Aorta (tissue), 5 donors: Measurements from ENCODE around the gene PNLIP. TPM values are rescaled to one million over a fixed set of nuclear protein-coding genes. Genes with fewer than 3 reads are reported as not detected.

Source experiments
- ATAC-seq: fragments of 200-7000 bp; cut with Tn5 transposase; one replicate; pipeline ENCODE4 v1.9.1; 2022; ENCODE audit warnings: moderate library complexity; ENCODE audit not compliant: low FRiP score
- DNase-seq, 2 donors: peaks; one replicate each; pipeline ENCODE4 v3.0.0-alpha.2; 2020
- H3K27ac ChIP-seq, 2 donors: one replicate each; pipeline ENCODE4 v1.5.1; 2013; ENCODE audit warnings: low read length in 2 of 2, mild to moderate bottlenecking in 2 of 2, moderate library complexity in 2 of 2, control low read depth in 1 of 2, inconsistent platforms in 1 of 2, low read depth in 1 of 2
- H3K27me3 ChIP-seq, 2 donors: one replicate each; pipeline ENCODE4 v1.6.1; 2013; ENCODE audit warnings: control low read depth in 1 of 2, low read length in 1 of 2, mild to moderate bottlenecking in 1 of 2, moderate library complexity in 1 of 2; ENCODE audit not compliant: insufficient read depth in 2 of 2, control insufficient read depth in 1 of 2
- H3K36me3 ChIP-seq, 2 donors: one replicate each; pipeline ENCODE4 v1.6.1; 2013; ENCODE audit warnings: control low read depth in 1 of 2, low read length in 1 of 2, mild to moderate bottlenecking in 1 of 2; ENCODE audit not compliant: insufficient read depth in 2 of 2, control insufficient read depth in 1 of 2
- H3K4me1 ChIP-seq, 2 donors: one replicate each; pipeline ENCODE4 v1.6.1; 2013; ENCODE audit warnings: low read length in 2 of 2, control low read depth in 1 of 2, mild to moderate bottlenecking in 1 of 2, moderate library complexity in 1 of 2; ENCODE audit not compliant: insufficient read depth in 2 of 2, control insufficient read depth in 1 of 2
- H3K4me3 ChIP-seq, 2 donors: one replicate each; pipeline ENCODE4 v1.5.1; 2013; ENCODE audit warnings: low read length in 2 of 2, control low read depth in 1 of 2, mild to moderate bottlenecking in 1 of 2
- H3K9me3 ChIP-seq: one replicate; pipeline ENCODE4 v1.6.1; 2013; ENCODE audit warnings: mild to moderate bottlenecking, low read length; ENCODE audit not compliant: control insufficient read depth
- WGBS, 2 donors: extraction: QIAGEN DNeasy Blood & Tissue Kit; methylation state at CpG; one replicate each; pipeline ENCODE4 v1.1.7; 2013; 5-methylcytosine and 5-hydroxymethylcytosine counted together
- intact Hi-C, 2 donors: fragments of 100-400 bp; cut with DNase I; formaldehyde crosslinking; loops; one replicate each; pipeline versions ENCODE4 v1.14.2 to v1.15.0; 2022
- polyA plus RNA-seq, 2 donors: library from polyadenylated mRNA; stranded (reverse); fragments of 200-250 nt; gene quantifications; one replicate each; pipeline ENCODE4 v1.2.3, GENCODE V29; 2013
- total RNA-seq, 2 donors: library from RNA; stranded (reverse); fragmentation: NEBNext Ultra II Directional; extraction: Animal tissue kit (Norgen Biotek cat#: 25700); gene quantifications; one replicate each; pipeline ENCODE4 v1.2.1, GENCODE V29; 2021
- donor health status: healthy with polysubstance abuse.
- donor health status: Bipolar disorder and iron deficiency.
- donor health status: DM: no; HTN: no; CAD: no.
- donor health status: DM: no; HTN: no; CAD: no.
- donor health status: DM: yes; HTN: yes; CAD: no.

PNLIP gene
- total and polyA plus RNA-seq, 4 donors = 0.88 to 2.7 (median 1.8) TPM

DNA sequence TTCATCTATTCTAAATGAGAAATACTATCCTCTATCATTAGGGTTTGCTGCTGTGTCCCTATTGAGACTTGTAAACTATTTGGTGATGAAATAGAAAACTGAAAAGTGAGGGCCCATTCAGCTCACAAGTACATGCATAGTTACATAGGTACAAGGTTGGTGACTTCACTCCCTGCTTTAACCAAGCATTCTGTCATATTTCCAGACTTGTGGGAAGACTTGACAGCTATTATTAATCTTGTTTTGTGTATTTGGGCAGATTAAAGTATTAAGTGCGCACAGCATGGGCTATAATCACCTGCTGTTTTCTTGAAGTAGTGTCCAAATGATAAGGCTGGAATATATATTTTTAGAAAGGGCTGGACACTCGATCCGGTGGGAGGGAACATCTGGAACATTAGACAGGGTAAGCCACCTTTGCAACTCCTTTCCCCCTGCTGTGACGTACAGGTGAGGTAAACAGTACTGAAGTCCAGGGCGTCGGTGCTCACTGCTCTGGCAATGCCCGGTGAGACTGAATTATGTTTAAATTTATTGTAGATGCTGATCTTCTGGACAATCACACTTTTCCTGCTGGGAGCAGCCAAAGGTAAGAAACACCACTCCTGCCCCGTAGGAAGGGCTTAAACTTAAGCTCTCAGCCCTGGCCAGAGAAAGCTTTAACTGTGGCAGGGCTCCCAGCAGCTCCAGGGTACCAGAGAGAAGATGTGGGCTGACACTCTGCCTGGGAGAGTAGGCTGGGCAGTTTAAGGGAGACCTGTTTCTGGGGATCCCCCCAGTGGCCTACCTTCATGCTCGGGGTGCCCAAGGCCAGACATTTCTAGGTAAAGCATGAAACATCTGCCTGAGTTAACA lies 45.1 kb downstream of the PNLIP start, which contains the start of gene PNLIPRP1:
Gene PNLIPRP1 (plus strand): TSS at position 370 of the 855 bp plus-strand sequence. CDS start 171 bp downstream, at position 541.
- intact Hi-C loops = no loop called here
- H3K27me3 ChIP-seq = peaks cover 0 to 3% of the 10 kb centered on the region in 2 donors
- no peaks in the 10 kb centered on the region for H3K4me1 ChIP-seq
- peaks cover 5% of the 10 kb centered on the region for H3K9me3 ChIP-seq
- WGBS, 2 donors = 39 to 44% methylated on average over 9 of the region's 9 CpGs
- no peak for DNase-seq
- no peak within 1 kb of the TSS for H3K4me3 ChIP-seq
- no peaks in the 10 kb centered on the region for H3K36me3 ChIP-seq
- no peak for ATAC-seq
- H3K27ac ChIP-seq = no peak within 1 kb of the TSS

DNA sequence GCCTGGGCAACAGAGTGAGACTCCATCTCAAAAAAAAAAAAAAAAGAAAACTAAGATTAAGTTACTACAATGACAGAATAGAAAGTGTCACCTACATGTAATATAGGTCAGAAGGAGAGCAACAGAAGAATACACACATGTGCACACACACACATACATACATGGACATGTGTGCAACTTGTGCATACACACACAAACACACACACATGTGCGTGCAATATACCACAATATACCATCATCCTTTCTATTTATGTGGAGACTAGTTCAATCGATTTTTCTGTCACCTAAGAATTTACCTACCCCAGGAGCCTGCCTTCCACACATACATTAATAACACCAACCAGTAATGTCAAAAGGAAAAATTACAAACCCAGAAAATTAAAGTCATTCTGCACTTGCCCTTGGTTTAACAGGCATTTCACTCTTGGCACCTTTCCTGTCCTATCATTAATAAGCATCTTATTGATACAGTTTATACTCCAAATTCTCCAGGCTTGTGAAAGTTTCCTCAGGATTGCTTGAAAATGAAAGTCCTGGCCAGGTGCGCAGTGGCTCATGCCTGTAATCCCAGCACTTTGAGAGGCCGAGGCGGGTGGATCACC lies 47.5 kb downstream of the PNLIP start:
- Histone ChIP-seq H3K4me1 (no peaks in the 10 kb centered on the region), H3K27me3 (peaks cover 0 to 3% of the 10 kb centered on the region in 2 donors), H3K36me3 (no peaks in the 10 kb centered on the region), H3K9me3 (peaks cover 5% of the 10 kb centered on the region), H3K27ac (no peak overlapping the region), H3K4me3 (no peak overlapping the region)
- ATAC-seq = no peak
- no peak for DNase-seq
- 89 to 92% methylated on average over 5 of the region's 5 CpGs for WGBS, 2 donors
- intact Hi-C loops = no loop called here

GRCh38 chr10:116594525-116595035 lies 48.8 kb downstream of the PNLIP start:
- H3K27ac ChIP-seq = no peak overlapping the region
- peaks cover 2% of the 10 kb centered on the region for H3K9me3 ChIP-seq
- intact Hi-C loops = no loop called here
- DNase-seq = no peak
- H3K27me3 ChIP-seq = peaks cover 0 to 1% of the 10 kb centered on the region in 2 donors
- 90 to 92% methylated on average over 7 of the region's 7 CpGs for WGBS, 2 donors
- H3K4me1 ChIP-seq = no peaks in the 10 kb centered on the region
- no peaks in the 10 kb centered on the region for H3K36me3 ChIP-seq
- no peak for ATAC-seq
- no peak overlapping the region for H3K4me3 ChIP-seq

DNA sequence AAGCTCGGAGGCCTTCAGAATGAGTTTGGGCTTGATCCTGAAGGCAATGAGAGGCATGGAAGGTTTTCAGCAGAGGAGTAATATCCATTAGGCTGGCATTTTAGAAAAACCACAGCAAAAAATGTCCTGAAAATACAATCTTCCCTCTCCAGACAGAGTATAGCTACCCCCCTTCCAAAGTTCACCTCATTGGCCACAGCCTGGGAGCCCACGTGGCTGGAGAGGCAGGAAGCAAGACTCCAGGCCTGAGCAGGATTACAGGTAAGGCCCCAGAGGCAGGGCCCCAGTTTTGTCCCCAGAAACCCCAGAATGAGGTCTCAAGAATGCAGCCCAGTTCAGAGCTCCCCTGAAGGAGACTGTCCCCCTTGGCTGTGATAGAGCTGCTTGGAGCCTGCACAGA lies 50.3 kb downstream of the PNLIP start:
- Histone ChIP-seq H3K4me3 (no peak overlapping the region), H3K27me3 (peaks cover 0 to 1% of the 10 kb centered on the region in 2 donors), H3K4me1 (no peaks in the 10 kb centered on the region), H3K9me3 (no peaks in the 10 kb centered on the region), H3K36me3 (no peaks in the 10 kb centered on the region), H3K27ac (no peak overlapping the region)
- DNase-seq (no peak), ATAC-seq (no peak)
- intact Hi-C loops = no loop called here
- WGBS, 2 donors = 70 to 77% methylated on average over 2 of the region's 2 CpGs

DNA sequence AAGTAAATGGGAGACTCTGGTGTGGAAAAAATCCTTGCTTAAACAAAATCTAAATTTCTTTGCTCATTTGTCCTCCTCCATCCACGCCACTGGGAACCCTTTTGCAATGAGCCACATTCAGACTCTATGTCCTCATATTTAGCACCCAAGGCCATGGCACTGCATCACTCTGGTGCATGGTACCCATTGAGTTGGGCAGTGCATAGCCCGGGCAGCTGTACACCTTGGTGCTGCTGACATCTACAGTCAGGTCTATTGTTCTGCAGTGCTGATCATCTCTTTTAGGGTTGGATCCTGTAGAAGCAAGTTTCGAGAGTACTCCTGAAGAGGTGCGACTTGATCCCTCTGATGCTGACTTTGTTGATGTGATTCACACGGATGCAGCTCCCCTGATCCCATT lies 51.8 kb downstream of the PNLIP start:
- Histone ChIP-seq H3K4me1 (no peaks in the 10 kb centered on the region), H3K9me3 (no peaks in the 10 kb centered on the region), H3K4me3 (no peak overlapping the region), H3K27ac (no peak overlapping the region), H3K27me3 (no peaks in the 10 kb centered on the region), H3K36me3 (no peaks in the 10 kb centered on the region)
- 87 to 90% methylated on average over 5 of the region's 5 CpGs for WGBS, 2 donors
- ATAC-seq (no peak), DNase-seq (no peak)
- intact Hi-C loops = no loop called here

GRCh38 chr10:116598329-116598728 lies 52.6 kb downstream of the PNLIP start:
- no peak overlapping the region for H3K4me3 ChIP-seq
- intact Hi-C loops = no loop called here
- H3K4me1 ChIP-seq = no peaks in the 10 kb centered on the region
- DNase-seq (no peak), ATAC-seq (no peak)
- H3K27me3 ChIP-seq = no peaks in the 10 kb centered on the region
- H3K36me3 ChIP-seq = no peaks in the 10 kb centered on the region
- no peak overlapping the region for H3K27ac ChIP-seq
- no peaks in the 10 kb centered on the region for H3K9me3 ChIP-seq

DNA sequence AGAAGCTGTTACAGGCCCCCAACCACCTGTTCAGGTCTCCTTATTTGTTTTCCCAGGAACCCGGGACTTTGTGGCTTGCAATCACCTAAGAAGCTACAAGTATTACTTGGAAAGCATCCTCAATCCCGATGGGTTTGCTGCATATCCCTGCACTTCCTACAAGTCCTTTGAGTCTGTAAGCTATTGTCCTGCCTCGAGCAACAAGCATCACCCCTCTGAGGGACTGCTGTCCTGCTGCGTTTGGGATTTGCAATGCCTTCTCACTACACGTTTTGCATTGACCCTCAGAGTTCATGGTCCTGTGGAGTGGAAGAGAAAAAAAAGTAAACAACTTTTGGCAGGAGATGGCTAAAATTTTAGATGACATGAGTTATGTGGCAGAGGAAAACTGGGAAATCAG lies 54.3 kb downstream of the PNLIP start:
- H3K4me1 ChIP-seq = no peaks in the 10 kb centered on the region
- H3K9me3 ChIP-seq = no peaks in the 10 kb centered on the region
- no peak overlapping the region for H3K4me3 ChIP-seq
- no peak overlapping the region for H3K27ac ChIP-seq
- DNase-seq = no peak
- WGBS, 2 donors = 43 to 51% methylated on average over 5 of the region's 5 CpGs
- ATAC-seq = no peak
- no peaks in the 10 kb centered on the region for H3K36me3 ChIP-seq
- H3K27me3 ChIP-seq = no peaks in the 10 kb centered on the region
- intact Hi-C loops = no loop called here

DNA sequence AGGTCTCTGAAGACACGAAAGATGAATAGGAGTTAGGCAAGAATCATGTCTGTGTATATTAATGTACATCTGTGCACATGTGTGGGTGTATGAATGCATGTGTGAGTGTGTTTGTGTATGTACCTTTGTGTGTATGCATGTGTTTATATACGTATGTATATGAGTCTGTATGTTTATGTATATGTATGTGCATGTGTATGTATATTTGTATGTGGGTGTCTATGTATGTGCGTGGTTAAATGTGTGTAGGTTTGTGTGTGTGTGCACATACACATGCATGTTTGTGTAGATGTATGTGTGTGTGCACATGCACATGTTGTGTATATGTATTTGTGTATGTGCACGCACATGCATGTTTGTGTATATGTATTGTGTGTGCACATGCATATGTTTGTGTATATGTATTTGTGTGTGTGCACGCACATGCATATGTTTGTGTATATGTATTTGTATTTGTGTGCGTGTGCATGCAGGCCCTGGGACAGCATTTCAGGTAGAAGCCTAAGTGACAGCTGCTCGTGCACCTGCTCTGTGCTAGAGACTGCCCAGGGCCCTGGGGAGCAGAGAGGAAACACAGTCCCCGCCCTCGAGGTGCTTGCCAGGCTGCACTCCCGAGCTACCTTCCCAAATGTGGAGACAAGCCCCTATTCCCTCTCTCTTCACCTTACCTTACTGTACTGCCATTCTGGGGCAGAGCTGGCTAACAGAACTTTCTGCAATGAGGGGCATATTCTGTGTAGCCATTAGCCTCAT lies 57.1 kb downstream of the PNLIP start:
- no peaks in the 10 kb centered on the region for H3K9me3 ChIP-seq
- no peak overlapping the region for H3K27ac ChIP-seq
- no peak for DNase-seq

More for the DNA sequence above, 57.1 kb downstream of the PNLIP start:
- Histone ChIP-seq H3K36me3 (no peaks in the 10 kb centered on the region), H3K4me1 (no peaks in the 10 kb centered on the region), H3K27me3 (no peaks in the 10 kb centered on the region), H3K4me3 (no peak overlapping the region)
- intact Hi-C loops = no loop called here
- ATAC-seq = no peak
- WGBS, 2 donors = 87 to 88% methylated on average over 10 of the region's 10 CpGs
